A549 (cell line): ENCODE results near the gene CHCHD5. TPM values are rescaled to one million over a fixed set of nuclear protein-coding genes. Genes with fewer than 3 reads are reported as not detected.

Experiments
- ATAC-seq, 2 experiments: fragments of 200-7000 bp in 1 of 2; fragments of >200 bp in 1 of 2; cut with Nextera tagmentation in 1 of 2; cut with Tn5 transposase in 1 of 2; 3 replicates each; pipeline versions ENCODE4 v1.8.0 to v1.9.1; 2018 to 2020; ENCODE audit warnings: mild to moderate bottlenecking in 1 of 2, moderate library complexity in 1 of 2
- CTCF ChIA-PET: fragments of 300-600 bp; sonication (Branson Sonifier 250); formaldehyde crosslinking; extraction: SDS; loops from one replicate; lab custom pipeline; 2021; ENCODE audit warnings: antibody characterized with exemption, inconsistent platforms; lab: Yijun Ruan, JAX
- POLR2A ChIA-PET: fragments of 350-600 bp; formaldehyde crosslinking; extraction: SDS; loops from one replicate; lab custom pipeline; 2021; ENCODE audit warnings: antibody characterized with exemption, inconsistent platforms; lab: Yijun Ruan, JAX
- DNase-seq, 2 experiments: peaks; one replicate each; pipeline versions ENCODE4 v3.0.0 to v3.0.0-alpha.2; 2011 to 2016; ENCODE audit warnings: low read depth in 1 of 2, low spot score in 1 of 2
- FAIRE-seq: peaks from 2 replicates; lab custom pipeline; 2011; peaks lifted over from hg19 to GRCh38; lab: Jason Lieb, UNC
- H3K27ac ChIP-seq, 2 experiments: fragments of >200 bp; sonication (Bioruptor Twin); formaldehyde crosslinking; 3 replicates each; pipeline ENCODE4 v1.5.1; 2016 to 2017
- H3K4me1 ChIP-seq: fragments of >200 bp; sonication (Bioruptor Twin); formaldehyde crosslinking; 3 replicates; pipeline ENCODE4 v1.6.1; 2016
- H3K4me2 ChIP-seq: fragments of >200 bp; sonication (Bioruptor Twin); formaldehyde crosslinking; 3 replicates; pipeline ENCODE4 v1.6.1; 2016
- H3K4me3 ChIP-seq: fragments of >200 bp; sonication (Bioruptor Twin); formaldehyde crosslinking; 3 replicates; pipeline ENCODE4 v1.5.1; 2016
- H3K9me3 ChIP-seq: fragments of >200 bp; sonication (Bioruptor Twin); formaldehyde crosslinking; 3 replicates; pipeline ENCODE4 v1.6.1; 2016
- BCL3 ChIP-seq: fragments of >200 bp; sonication (Bioruptor Twin); formaldehyde crosslinking; IDR thresholded peaks from 3 replicates; pipeline ENCODE4 v1.6.1; 2016
- CEBPB ChIP-seq, 2 experiments: fragments of >200 bp in 1 of 2; sonication (Bioruptor Twin) in 1 of 2; formaldehyde crosslinking in 1 of 2; IDR thresholded peaks; 2 replicates each; pipeline ENCODE4 v1.6.1; 2012 to 2016
- CHD4 ChIP-seq: fragments of 200-600 bp; sonication (generic); IDR thresholded peaks from 2 replicates; pipeline ENCODE4 v1.6.1; 2016; ENCODE audit warnings: antibody characterized with exemption, mild to moderate bottlenecking, borderline replicate concordance
- CTCF ChIP-seq: fragments of >200 bp; sonication (Bioruptor Twin); formaldehyde crosslinking; IDR thresholded peaks from 3 replicates; pipeline ENCODE4 v1.5.1; 2016
- E2F6 ChIP-seq: IDR thresholded peaks from 2 replicates; pipeline ENCODE4 v1.6.1; 2012; ENCODE audit warnings: low read depth, borderline replicate concordance
- EHF ChIP-seq: fragments of 250-450 bp; sonication (Bioruptor Pico); IDR thresholded peaks from 2 replicates; pipeline ENCODE4 v1.5.0; 2020; ENCODE audit warnings: mild to moderate bottlenecking
- FOSB ChIP-seq: fragments of 250-450 bp; sonication (Bioruptor Pico); IDR thresholded peaks from 2 replicates; pipeline ENCODE4 v1.5.0; 2020; ENCODE audit warnings: mild to moderate bottlenecking, moderate library complexity
- HEYL ChIP-seq: fragments of 250-450 bp; sonication (Bioruptor Pico); IDR thresholded peaks from 2 replicates; pipeline ENCODE4 v1.8.0; 2021; ENCODE audit warnings: mild to moderate bottlenecking, moderate library complexity
- HMGXB4 ChIP-seq: fragments of 250-450 bp; sonication (Bioruptor Pico); IDR thresholded peaks from 2 replicates; pipeline ENCODE4 v1.5.0; 2021; ENCODE audit warnings: mild to moderate bottlenecking, moderate library complexity, borderline replicate concordance
- HOXB13 ChIP-seq: fragments of 250-450 bp; sonication (Bioruptor Pico); IDR thresholded peaks from 2 replicates; pipeline ENCODE4 v1.5.0; 2020; ENCODE audit warnings: low read depth, mild to moderate bottlenecking, moderate library complexity
- HOXB5 ChIP-seq: fragments of 250-450 bp; sonication (Bioruptor Pico); IDR thresholded peaks from 2 replicates; pipeline ENCODE4 v1.5.0; 2020; ENCODE audit warnings: mild to moderate bottlenecking, moderate library complexity
- MAFK ChIP-seq: fragments of 450-650 bp; IDR thresholded peaks from 2 replicates; pipeline ENCODE4 v1.6.1; 2014; ENCODE audit not compliant: partially characterized antibody
- MYC ChIP-seq: IDR thresholded peaks from 2 replicates; pipeline ENCODE4 v1.6.1; 2012; ENCODE audit warnings: mild to moderate bottlenecking, inconsistent platforms, low read length, improper control_type of control experiment, borderline replicate concordance
- NR3C1 ChIP-seq: fragments of >200 bp; sonication (Bioruptor Twin); formaldehyde crosslinking; IDR thresholded peaks from 3 replicates; pipeline ENCODE4 v1.6.1; 2017
- PHF8 ChIP-seq: fragments of 200-600 bp; sonication (generic); IDR thresholded peaks from 2 replicates; pipeline ENCODE4 v1.6.1; 2016; ENCODE audit warnings: low read depth, mild to moderate bottlenecking, antibody characterized with exemption, moderate library complexity, borderline replicate concordance
- RCOR1 ChIP-seq: fragments of 150-350 bp; IDR thresholded peaks from 2 replicates; pipeline ENCODE4 v1.6.1; 2014; ENCODE audit warnings: antibody characterized with exemption, low read length, low read depth
- SMC3 ChIP-seq: fragments of >200 bp; sonication (Bioruptor Twin); formaldehyde crosslinking; IDR thresholded peaks from 3 replicates; pipeline ENCODE4 v1.6.1; 2018; ENCODE audit warnings: inconsistent platforms
- SREBF2 ChIP-seq: fragments of 450-650 bp; IDR thresholded peaks from 2 replicates; pipeline ENCODE4 v1.6.1; 2014; ENCODE audit warnings: mild to moderate bottlenecking, moderate library complexity
- USF2 ChIP-seq: fragments of 450-650 bp; IDR thresholded peaks from 2 replicates; pipeline ENCODE4 v1.6.1; 2014; ENCODE audit warnings: antibody characterized with exemption
- ZC3H11A ChIP-seq: fragments of 450-650 bp; IDR thresholded peaks from 2 replicates; pipeline ENCODE4 v1.6.1; 2014; ENCODE audit warnings: antibody characterized with exemption, mild to moderate bottlenecking
- ZFP36 ChIP-seq: fragments of 450-650 bp; IDR thresholded peaks from 2 replicates; pipeline ENCODE4 v1.6.1; 2014; ENCODE audit warnings: borderline replicate concordance; ENCODE audit not compliant: partially characterized antibody
- WGBS: methylation state at CpG from one replicate; pipeline ENCODE4 v1.1.6; 2017; ENCODE audit errors: missing lambda C conversion rate; 5-methylcytosine and 5-hydroxymethylcytosine counted together
- polyA plus RNA-seq, 4 experiments: library from polyadenylated mRNA; depleted of rRNA in 3 of 4; stranded (reverse); fragments of >200 nt; fragmentation: RNase III in 1 of 4; extraction: RNeasy Plus Mini Kit Qiagen cat#74134 plus additional on column Dnase treatment in 1 of 4; gene quantifications; 2 replicates in 3 of 4; 3 replicates in 1 of 4; pipeline ENCODE4 v1.2.3, GENCODE V29; 2011 to 2017

Gene CHCHD5
- polyA plus RNA-seq, 2 of the 4 experiments (the other 2 are of a cell fraction) = 15.0 to 61.4 TPM

- H3K4me1 ChIP-seq = no peaks in the 10 kb centered on the region
- no peaks in the 10 kb centered on the region for H3K9me3 ChIP-seq
- ATAC-seq = no peak
- FAIRE-seq = no peak
- H3K4me3 ChIP-seq = no peak overlapping the region
- TF ChIP-seq CHD4 (no peak), ZFP36 (no peak), PHF8 (no peak), EHF (no peak), BCL3 (no peak), HMGXB4 (no peak), ZC3H11A (no peak), RCOR1 (no peak), NR3C1 (no peak), HEYL (no peak), HOXB5 (CRISPR knock-in tag) (no peak), HOXB13 (CRISPR knock-in tag) (no peak)
- TF ChIP-seq, all 56 proteins: peak for 0
- 66% methylated on average over 5 of the region's 5 CpGs for WGBS
- DNase-seq = no peak
- no peak overlapping the region for H3K27ac ChIP-seq
- POLR2A ChIA-PET = interaction anchor here (1.0 kb wide), 1 partner anchor 21 kb away, joined by 3 read pairs; no protein-coding TSS in a partner anchor
- CTCF ChIA-PET = interaction anchor here (11.7 to 11.9 kb wide), 2 partner anchors 22 to 120 kb away, joined by 137 to 230 read pairs; partner anchors contain the start of gene NT5DC4
- no peak overlapping the region for H3K4me2 ChIP-seq
These were observed 21.5 kb downstream of the CHCHD5 start for GRCh38 chr2:112605926-112606325.

- WGBS = 69% methylated on average over 4 of the region's 4 CpGs
- ChIA-PET CTCF (interaction anchor here (11.7 to 11.9 kb wide), 2 partner anchors 22 to 120 kb away, joined by 137 to 230 read pairs; partner anchors contain the start of gene NT5DC4), POLR2A (interaction anchor here (1.0 kb wide), 1 partner anchor 22 kb away, joined by 3 read pairs; no protein-coding TSS in a partner anchor)
- Histone ChIP-seq H3K4me1 (no peaks in the 10 kb centered on the region), H3K4me2 (no peak overlapping the region), H3K9me3 (no peaks in the 10 kb centered on the region), H3K4me3 (no peak overlapping the region), H3K27ac (peak overlapping the region in 1 of 2 experiments; percentile 22; a peak in 1 of 6 replicates)
- ATAC-seq = peak; percentile 44 to 59; a peak in 4 of 6 replicates
- TF ChIP-seq CTCF (no peak), SREBF2 (no peak), E2F6 (no peak), EHF (no peak), ZFP36 (no peak), BCL3 (no peak), CHD4 (no peak), RCOR1 (no peak), CEBPB (IDR thresholded peaks at IDR 0.05) (no peak), SMC3 (no peak), USF2 (no peak), NR3C1 (no peak), MAFK (no peak), FOSB (CRISPR knock-in tag) (no peak), MYC (no peak)
- no peak for FAIRE-seq
- DNase-seq = no peak
These were observed 22.1 kb downstream of the CHCHD5 start for GRCh38 chr2:112606547-112606946.
